Peyer's patch (tissue), 4 donors: ENCODE measurements around the gene BICD1.

Source experiments
- CTCF ChIP-seq, 6 experiments: fragments of 450-650 bp in 4 of 6; fragments of 200-600 bp in 2 of 6; sonication (generic) in 1 of 6; IDR thresholded peaks; one replicate each; pipeline ENCODE4 v1.5.1; 2017 to 2019; ENCODE audit warnings: antibody characterized with exemption in 6 of 6, mild to moderate bottlenecking in 3 of 6, moderate library complexity in 1 of 6
- POLR2A ChIP-seq, 2 donors: fragments of 450-650 bp; IDR thresholded peaks; one replicate each; pipeline ENCODE4 v1.5.1; 2017; ENCODE audit warnings: antibody characterized with exemption in 2 of 2, mild to moderate bottlenecking in 2 of 2, moderate library complexity in 2 of 2

- TF ChIP-seq CTCF (IDR thresholded peaks at IDR 0.05) (no peak), POLR2A (IDR thresholded peaks at IDR 0.05) (no peak)
Observed at GRCh38 chr12:32181498-32182175, 75.0 kb downstream of the BICD1 start.
